ENCODE measurements around the gene PELI2. TPM values are rescaled to one million over a fixed set of nuclear protein-coding genes. Genes with fewer than 3 reads are reported as not detected.

The PELI2 gene
- total RNA-seq, 1 donor from 2014 or later = 8.7 TPM

DNA sequence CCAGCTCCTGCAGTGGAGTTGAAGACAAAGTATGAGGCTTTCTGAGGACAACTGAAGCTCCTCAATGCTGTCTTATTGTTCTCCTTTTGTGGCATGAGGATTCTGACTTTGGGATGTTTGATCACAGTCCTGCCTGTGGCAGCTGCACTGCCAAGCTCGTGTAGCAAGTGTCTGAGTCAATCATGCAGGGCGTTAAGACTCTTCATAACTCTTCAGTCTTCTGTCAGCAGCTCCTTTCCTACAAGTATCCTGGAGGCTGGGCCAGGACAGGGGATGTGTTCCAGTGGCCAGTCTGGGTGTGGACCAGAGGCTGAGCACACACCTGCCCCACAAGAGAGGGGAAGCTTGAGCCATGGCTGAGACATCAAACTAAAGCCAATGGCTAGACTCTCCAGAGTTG is 94.3 kb downstream of the PELI2 start:
- Mint-ChIP-seq H3K36me3 (ENCODE audit: low read depth) (no peaks in the 10 kb centered on the region), H3K9me3 (ENCODE audit: low read depth) (no peaks in the 10 kb centered on the region), H3K4me1 (ENCODE audit: low read depth) (peaks cover 34% of the 10 kb centered on the region), H3K27ac (ENCODE audit: unreplicated experiment) (no peak overlapping the region), H3K4me3 (ENCODE audit: unreplicated experiment) (no peak overlapping the region), H3K27me3 (ENCODE audit: low read depth) (no peaks in the 10 kb centered on the region)
- TF ChIP-seq CTCF (IDR thresholded peaks at IDR 0.05) = no peak
- no peak for DNase-seq (ENCODE audit: low spot score)

DNA sequence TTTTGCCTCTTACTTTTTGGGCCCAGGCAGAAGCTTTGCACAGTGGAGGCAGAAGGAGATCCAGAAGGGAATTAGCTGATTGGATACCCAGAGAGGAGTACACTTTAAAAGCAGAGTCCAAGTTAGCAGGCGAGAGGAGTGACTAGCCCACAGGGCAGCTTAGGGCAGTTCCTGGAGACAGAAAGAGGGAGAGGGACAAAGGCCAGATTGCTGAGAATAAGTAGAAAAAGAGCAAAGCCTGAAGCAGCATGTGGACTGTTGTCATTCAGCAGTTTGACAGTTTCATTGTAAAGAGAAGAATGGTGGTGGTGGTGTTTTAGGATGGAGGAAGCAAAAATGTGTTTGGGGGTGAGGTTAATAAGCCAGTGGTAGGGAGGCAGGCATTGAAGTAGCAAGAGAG is 95.1 kb downstream of the PELI2 start:
- Mint-ChIP-seq H3K27ac (ENCODE audit: unreplicated experiment) (peak overlapping the region; percentile 17), H3K4me3 (ENCODE audit: unreplicated experiment) (no peak overlapping the region), H3K4me1 (ENCODE audit: low read depth) (peaks cover 26% of the 10 kb centered on the region), H3K9me3 (ENCODE audit: low read depth) (no peaks in the 10 kb centered on the region), H3K27me3 (ENCODE audit: low read depth) (no peaks in the 10 kb centered on the region), H3K36me3 (ENCODE audit: low read depth) (no peaks in the 10 kb centered on the region)
- DNase-seq (ENCODE audit: low spot score) = no peak
- no peak for TF ChIP-seq CTCF (IDR thresholded peaks at IDR 0.05)

GRCh38 chr14:56215180-56215579 is 97.0 kb downstream of the PELI2 start:
- H3K4me3 Mint-ChIP-seq (ENCODE audit: unreplicated experiment) = no peak overlapping the region
- no peak for TF ChIP-seq CTCF (IDR thresholded peaks at IDR 0.05)
- H3K36me3 Mint-ChIP-seq (ENCODE audit: low read depth) = no peaks in the 10 kb centered on the region
- DNase-seq (ENCODE audit: low spot score) = no peak
- no peak overlapping the region for H3K27ac Mint-ChIP-seq (ENCODE audit: unreplicated experiment)
- no peaks in the 10 kb centered on the region for H3K9me3 Mint-ChIP-seq (ENCODE audit: low read depth)
- peaks cover 11% of the 10 kb centered on the region for H3K4me1 Mint-ChIP-seq (ENCODE audit: low read depth)
- H3K27me3 Mint-ChIP-seq (ENCODE audit: low read depth) = no peaks in the 10 kb centered on the region

DNA sequence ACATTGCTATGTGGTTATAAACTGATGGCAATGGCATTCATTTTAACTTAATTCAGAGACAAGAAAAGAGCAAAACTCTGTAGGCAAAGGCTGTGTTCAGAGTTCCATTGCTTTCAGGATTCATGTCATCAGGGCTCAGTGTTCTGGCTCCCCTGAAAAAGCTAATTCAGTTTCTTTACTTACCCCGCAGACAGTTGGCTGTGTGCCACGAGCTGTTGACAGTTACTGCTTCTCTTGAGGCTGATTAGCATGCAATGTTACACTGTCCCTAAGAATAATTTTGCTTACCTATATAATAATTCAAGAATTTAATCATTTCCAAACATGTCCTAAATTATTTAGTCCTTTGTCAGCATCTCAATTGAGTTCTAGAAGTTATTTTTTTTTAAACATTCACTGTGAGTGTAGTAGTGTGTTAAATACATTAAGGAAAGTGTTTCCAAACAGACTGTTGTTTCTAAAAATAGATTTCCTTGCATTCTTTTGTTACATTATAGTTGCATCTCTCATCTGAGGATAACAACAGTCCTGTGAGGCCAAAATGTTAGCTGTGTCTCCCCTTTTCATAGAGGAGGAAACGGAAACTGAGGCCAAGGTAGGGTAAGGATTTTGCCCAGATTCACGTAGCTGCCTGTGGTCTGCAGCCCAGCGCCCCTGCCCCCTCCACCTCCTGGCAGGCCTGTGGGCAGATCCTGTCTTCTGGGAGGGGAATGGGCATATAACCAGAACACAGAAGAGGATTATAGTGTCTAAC is 98.6 kb downstream of the PELI2 start:
- no peaks in the 10 kb centered on the region for H3K27me3 Mint-ChIP-seq (ENCODE audit: low read depth)
- no peaks in the 10 kb centered on the region for H3K9me3 Mint-ChIP-seq (ENCODE audit: low read depth)
- H3K4me1 Mint-ChIP-seq (ENCODE audit: low read depth) = no peaks in the 10 kb centered on the region
- H3K4me3 Mint-ChIP-seq (ENCODE audit: unreplicated experiment) = no peak overlapping the region
- H3K36me3 Mint-ChIP-seq (ENCODE audit: low read depth) = no peaks in the 10 kb centered on the region
- H3K27ac Mint-ChIP-seq (ENCODE audit: unreplicated experiment) = peak overlapping the region; percentile 60
- no peak for DNase-seq (ENCODE audit: low spot score)
- TF ChIP-seq CTCF (IDR thresholded peaks at IDR 0.05) = no peak

DNA sequence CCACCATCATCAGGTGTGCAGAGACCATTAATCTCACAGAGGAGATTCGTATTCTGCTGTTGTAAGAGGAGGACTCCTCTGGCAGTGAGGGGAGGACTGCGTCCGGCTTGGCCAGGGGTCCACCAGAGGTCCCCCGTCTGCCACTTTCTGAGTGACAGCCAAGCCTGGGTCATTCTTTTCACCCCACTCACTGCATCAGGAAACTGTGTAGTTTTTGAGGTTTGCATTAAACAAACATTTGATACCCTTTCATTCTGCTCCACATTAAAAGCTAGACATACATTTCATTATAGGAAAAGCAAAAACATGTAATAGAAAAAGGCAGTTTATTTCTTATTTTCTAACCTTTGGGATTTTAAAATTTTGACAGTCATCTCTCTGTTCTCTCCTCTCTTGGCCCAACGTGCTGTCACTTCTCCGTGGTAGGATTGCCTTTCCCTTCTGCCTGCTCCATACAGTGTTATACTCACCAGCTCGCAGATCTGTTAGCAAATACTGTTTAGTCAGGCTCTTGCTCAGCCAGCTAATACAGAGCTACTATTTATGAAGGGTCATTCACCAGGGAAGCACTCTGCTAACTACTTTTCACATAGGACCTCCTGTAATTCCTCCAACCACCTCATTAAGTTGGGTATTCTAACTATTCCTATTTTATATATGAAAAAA is 99.3 kb downstream of the PELI2 start:
- H3K27me3 Mint-ChIP-seq (ENCODE audit: low read depth) = no peaks in the 10 kb centered on the region
- peak; percentile 23 for TF ChIP-seq CTCF (IDR thresholded peaks at IDR 0.05)
- H3K4me3 Mint-ChIP-seq (ENCODE audit: unreplicated experiment) = no peak overlapping the region
- H3K36me3 Mint-ChIP-seq (ENCODE audit: low read depth) = no peaks in the 10 kb centered on the region
- no peak for DNase-seq (ENCODE audit: low spot score)
- H3K4me1 Mint-ChIP-seq (ENCODE audit: low read depth) = no peaks in the 10 kb centered on the region
- H3K9me3 Mint-ChIP-seq (ENCODE audit: low read depth) = no peaks in the 10 kb centered on the region
- no peak overlapping the region for H3K27ac Mint-ChIP-seq (ENCODE audit: unreplicated experiment)

Measured in chondrocyte (in vitro differentiated cells).